CD14-positive monocyte (primary cell): Measurements from ENCODE around the gene SCN2A. TPM values are rescaled to one million over a fixed set of nuclear protein-coding genes. Genes with fewer than 3 reads are reported as not detected.

ENCODE experiments used
- DNase-seq, 3 donors: peaks; one replicate each; pipeline ENCODE4 v3.0.0-alpha.2; 2011 to 2022
- H2AFZ ChIP-seq: 2 replicates; pipeline ENCODE4 v1.6.0; 2012; ENCODE audit warnings: mild to moderate bottlenecking, low read depth, low read length, inconsistent platforms; ENCODE audit not compliant: insufficient read depth, poor library complexity, severe bottlenecking
- H3K27ac ChIP-seq, 2 donors: 1 replicate in 1 of 2; 2 replicates in 1 of 2; pipeline ENCODE4 v1.5.1; 2012 to 2013; ENCODE audit warnings: low read length in 2 of 2, control low read depth in 1 of 2, inconsistent platforms in 1 of 2, low read depth in 1 of 2, mild to moderate bottlenecking in 1 of 2
- H3K27me3 ChIP-seq, 2 donors: one replicate each; pipeline versions ENCODE4 v1.6.0 to v1.6.1; 2011 to 2013; ENCODE audit warnings: low read length in 2 of 2; ENCODE audit not compliant: control insufficient read depth in 2 of 2, insufficient read depth in 2 of 2
- H3K36me3 ChIP-seq, 2 donors: replicated peaks in 1 of 2; 1 replicate in 1 of 2; 2 replicates in 1 of 2; pipeline versions ENCODE4 v1.5.1 to v1.6.1; 2012 to 2013; ENCODE audit warnings: low read length in 2 of 2, control low read depth in 1 of 2, inconsistent platforms in 1 of 2, mild to moderate bottlenecking in 1 of 2; ENCODE audit not compliant: insufficient read depth in 2 of 2, control insufficient read depth in 1 of 2
- H3K4me1 ChIP-seq, 2 donors: 1 replicate in 1 of 2; 2 replicates in 1 of 2; pipeline versions ENCODE4 v1.5.1 to v1.6.1; 2012 to 2013; ENCODE audit warnings: low read length in 2 of 2, control low read depth in 1 of 2, inconsistent platforms in 1 of 2, mild to moderate bottlenecking in 1 of 2, moderate library complexity in 1 of 2; ENCODE audit not compliant: insufficient read depth in 2 of 2, control insufficient read depth in 1 of 2
- H3K4me2 ChIP-seq: replicated peaks from 2 replicates; pipeline ENCODE3; 2012; ENCODE audit warnings: low read length, moderate library complexity, mild to moderate bottlenecking; ENCODE audit not compliant: poor library complexity, severe bottlenecking; ENCODE audit errors: extremely low read depth
- H3K4me3 ChIP-seq, 3 experiments: fragments of 200-600 bp in 1 of 3; sonication (generic) in 1 of 3; replicated peaks in 1 of 3; 1 replicate in 2 of 3; 2 replicates in 1 of 3; pipeline ENCODE4 v1.5.1; 2011 to 2013; ENCODE audit warnings: low read length in 3 of 3, mild to moderate bottlenecking in 3 of 3, control low read depth in 2 of 3, low read depth in 2 of 3, inconsistent platforms in 1 of 3, moderate library complexity in 1 of 3
- H3K79me2 ChIP-seq: 2 replicates; pipeline ENCODE4 v1.6.0; 2012; ENCODE audit warnings: mild to moderate bottlenecking, control low read depth, inconsistent platforms, low read length, moderate library complexity; ENCODE audit not compliant: insufficient read depth
- H3K9ac ChIP-seq: 2 replicates; pipeline ENCODE4 v1.6.0; 2017; ENCODE audit warnings: low read length, mild to moderate bottlenecking; ENCODE audit not compliant: insufficient read depth, poor library complexity, severe bottlenecking
- H3K9me3 ChIP-seq, 2 donors: replicated peaks in 1 of 2; 1 replicate in 1 of 2; 2 replicates in 1 of 2; pipeline versions ENCODE4 v1.5.1 to v1.6.1; 2012 to 2013; ENCODE audit warnings: low read length in 2 of 2, control low read depth in 1 of 2; ENCODE audit not compliant: control insufficient read depth in 1 of 2, insufficient read depth in 1 of 2
- H4K20me1 ChIP-seq: 2 replicates; pipeline ENCODE4 v1.6.0; 2012; ENCODE audit warnings: mild to moderate bottlenecking, low read length, control low read depth, moderate library complexity; ENCODE audit not compliant: insufficient read depth
- H3K27ac Mint-ChIP-seq, 7 donors: one replicate each; pipeline ENCODE4 v1.8.0; 2020; ENCODE audit warnings: mild to moderate bottlenecking in 7 of 7, mixed read lengths in 7 of 7, moderate library complexity in 6 of 7, inconsistent platforms in 2 of 7
- H3K27me3 Mint-ChIP-seq, 3 donors: one replicate each; pipeline ENCODE4 v1.8.0; 2021 to 2022; ENCODE audit warnings: low read depth in 3 of 3, mild to moderate bottlenecking in 3 of 3, mixed read lengths in 3 of 3, moderate library complexity in 3 of 3, inconsistent platforms in 1 of 3
- H3K36me3 Mint-ChIP-seq, 2 donors: one replicate each; pipeline ENCODE4 v1.8.0; 2020; ENCODE audit warnings: mixed read lengths in 2 of 2, inconsistent platforms in 1 of 2, mild to moderate bottlenecking in 1 of 2
- H3K4me1 Mint-ChIP-seq: one replicate; pipeline ENCODE4 v1.8.0; 2020; ENCODE audit warnings: mild to moderate bottlenecking, mixed read lengths
- H3K4me3 Mint-ChIP-seq, 2 donors: one replicate each; pipeline ENCODE4 v1.8.0; 2020; ENCODE audit warnings: mild to moderate bottlenecking in 2 of 2, mixed read lengths in 2 of 2, moderate library complexity in 1 of 2
- H3K9me3 Mint-ChIP-seq, 7 donors: one replicate each; pipeline ENCODE4 v1.8.0; 2020 to 2022; ENCODE audit warnings: mixed read lengths in 7 of 7, mild to moderate bottlenecking in 6 of 7, moderate library complexity in 6 of 7, inconsistent platforms in 2 of 7
- CTCF ChIP-seq: fragments of 200-600 bp; IDR thresholded peaks from one replicate; pipeline ENCODE4 v1.8.0; 2022; ENCODE audit warnings: antibody characterized with exemption, mild to moderate bottlenecking
- WGBS: methylation state at CpG from one replicate; pipeline ENCODE4 v1.1.5; 2013; ENCODE audit warnings: missing lambda C conversion rate; ENCODE audit not compliant: insufficient coverage; 5-methylcytosine and 5-hydroxymethylcytosine counted together
- intact Hi-C, 2 donors: fragments of 100-400 bp; cut with micrococcal nuclease; formaldehyde crosslinking; loops; one replicate each; pipeline versions ENCODE4 v1.15.0 to v1.15.1; 2023
- polyA plus RNA-seq, 3 donors: library from polyadenylated mRNA; depleted of rRNA in 1 of 3; unstranded in 2 of 3; stranded (reverse) in 1 of 3; fragments of 300-500 nt in 2 of 3; fragments of >200 nt in 1 of 3; fragmentation: Illumina TruSeq in 2 of 3; gene quantifications; 1 replicate in 2 of 3; 2 replicates in 1 of 3; pipeline ENCODE4 v1.2.3, GENCODE V29; 2012 to 2021

Gene SCN2A
- polyA plus RNA-seq, 3 donors: not detected

DNA sequence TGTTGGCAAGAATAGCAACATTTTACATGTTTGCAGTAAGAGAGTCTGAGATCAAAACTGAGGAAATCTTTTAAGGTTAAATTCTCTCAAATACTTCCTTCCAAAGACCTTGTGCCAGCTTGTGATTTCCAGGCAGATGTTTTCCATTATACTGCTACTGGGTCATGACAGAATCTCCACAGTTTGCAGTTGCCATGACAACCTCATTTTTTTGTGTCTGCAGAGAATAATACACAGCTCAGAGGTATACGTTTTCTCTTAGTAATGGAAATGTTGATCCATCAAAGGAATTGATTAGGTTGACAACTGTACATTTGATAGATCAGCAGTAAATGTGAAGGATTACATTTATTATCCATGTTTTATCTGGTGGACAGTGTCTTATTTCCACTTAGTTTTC is 201.2 kb downstream of the SCN2A start:
- H3K36me3 ChIP-seq: no peaks in the 10 kb centered on the region
- no peaks in the 10 kb centered on the region for H3K36me3 Mint-ChIP-seq
- TF ChIP-seq CTCF: no peak
- H3K79me2 ChIP-seq: no peaks in the 10 kb centered on the region
- no peak overlapping the region for H3K4me3 Mint-ChIP-seq
- no peak for DNase-seq
- H3K27ac Mint-ChIP-seq: no peak overlapping the region
- H3K4me1 Mint-ChIP-seq: no peaks in the 10 kb centered on the region
- no peak overlapping the region for H3K9ac ChIP-seq
- H3K27ac ChIP-seq: no peak overlapping the region
- no peak overlapping the region for H3K4me2 ChIP-seq
- no CpG with 5 or more reads among the region's 1 CpG for WGBS
- H3K4me1 ChIP-seq: no peaks in the 10 kb centered on the region
- no peaks in the 10 kb centered on the region for H3K9me3 ChIP-seq
- intact Hi-C loops: no loop called here
- no peak overlapping the region for H3K4me3 ChIP-seq
- H3K27me3 ChIP-seq: no peaks in the 10 kb centered on the region
- H2AFZ ChIP-seq: no peak overlapping the region
- H3K27me3 Mint-ChIP-seq: peaks cover 0 to 1% (median 0%) of the 10 kb centered on the region in 3 donors
- H3K9me3 Mint-ChIP-seq: peaks cover 0 to under 1% (median 0%) of the 10 kb centered on the region in 7 donors
- H4K20me1 ChIP-seq: no peaks in the 10 kb centered on the region

Other genes with a start within 250 kb of the SCN2A start
- under 1 TPM in 1 of 3 donors, not detected in 2; 0.03 TPM for gene SCN3A, start 35.4 kb upstream of the SCN2A start, polyA plus RNA-seq
- gene CSRNP3, start 230.3 kb downstream of the SCN2A start, polyA plus RNA-seq: not detected